Measurements from ENCODE around the gene CLIP2. TPM values are rescaled to one million over a fixed set of nuclear protein-coding genes. Genes with fewer than 3 reads are reported as not detected.
"Not testable (repeated sequence)": the region's sequence is repeated elsewhere in the genome, so short reads cannot be mapped to it uniquely, and the experiment has no call there.

CLIP2 gene
- total RNA-seq, result 10 to 100 TPM; 25.5 to 44.3 (median 37.1) TPM

DNA sequence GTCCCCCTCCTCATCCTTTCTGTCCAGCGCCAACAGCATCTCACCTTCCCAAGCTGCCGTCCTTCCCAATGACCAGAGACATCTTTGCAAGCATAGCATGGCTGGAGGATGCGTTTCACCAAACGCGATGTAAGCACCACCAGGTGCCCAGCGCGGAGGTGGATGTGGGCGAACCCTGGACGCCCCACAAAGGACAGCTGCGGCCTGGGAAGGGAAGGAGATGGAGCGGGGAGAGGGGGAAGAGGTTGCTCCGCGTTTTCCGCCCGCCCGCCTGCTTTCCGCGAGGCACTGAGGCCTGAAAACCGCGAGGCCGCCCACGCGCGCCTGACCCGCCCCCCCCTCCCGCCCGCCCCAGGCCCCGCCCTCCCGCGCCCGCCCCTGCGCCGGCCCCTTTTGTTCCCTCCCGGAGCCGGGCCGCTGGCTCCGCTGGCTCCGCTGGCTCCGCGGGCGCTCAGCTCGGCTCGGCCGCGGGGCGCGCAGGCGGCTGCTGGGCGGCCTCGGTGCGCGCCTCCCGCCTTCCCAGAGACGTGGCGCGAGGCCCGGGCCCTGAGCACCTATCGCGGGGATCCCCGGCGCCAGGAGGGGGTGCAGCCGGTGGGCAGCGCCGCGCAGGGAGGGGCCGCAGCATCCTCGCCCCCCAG is at the start of gene CLIP2:
TSS of gene CLIP2 (plus strand) at position 390 of the 641 bp plus-strand sequence. CDS start 28,140 bp downstream, outside the sequence.
- DNase-seq (ENCODE audit: extremely low spot score), result peak; percentile 96
- Histone ChIP-seq H3K27ac (replicated peaks in 1 of 4) (peak within 1 kb of the TSS; percentile 81 to 85 (median 84)), H3K36me3 (no peaks in the 10 kb centered on the region), H3K27me3 (no peaks in the 10 kb centered on the region), H3K4me3 (peak within 1 kb of the TSS; percentile 88 to 95 (median 93)), H3K4me1 (peaks cover 24 to 48% (median 41%) of the 10 kb centered on the region in 4 donors), H3K9me3 (no peaks in the 10 kb centered on the region)
- 2% methylated on average over 25 of the region's 67 CpGs for WGBS
- TF ChIP-seq, protein P1, sequence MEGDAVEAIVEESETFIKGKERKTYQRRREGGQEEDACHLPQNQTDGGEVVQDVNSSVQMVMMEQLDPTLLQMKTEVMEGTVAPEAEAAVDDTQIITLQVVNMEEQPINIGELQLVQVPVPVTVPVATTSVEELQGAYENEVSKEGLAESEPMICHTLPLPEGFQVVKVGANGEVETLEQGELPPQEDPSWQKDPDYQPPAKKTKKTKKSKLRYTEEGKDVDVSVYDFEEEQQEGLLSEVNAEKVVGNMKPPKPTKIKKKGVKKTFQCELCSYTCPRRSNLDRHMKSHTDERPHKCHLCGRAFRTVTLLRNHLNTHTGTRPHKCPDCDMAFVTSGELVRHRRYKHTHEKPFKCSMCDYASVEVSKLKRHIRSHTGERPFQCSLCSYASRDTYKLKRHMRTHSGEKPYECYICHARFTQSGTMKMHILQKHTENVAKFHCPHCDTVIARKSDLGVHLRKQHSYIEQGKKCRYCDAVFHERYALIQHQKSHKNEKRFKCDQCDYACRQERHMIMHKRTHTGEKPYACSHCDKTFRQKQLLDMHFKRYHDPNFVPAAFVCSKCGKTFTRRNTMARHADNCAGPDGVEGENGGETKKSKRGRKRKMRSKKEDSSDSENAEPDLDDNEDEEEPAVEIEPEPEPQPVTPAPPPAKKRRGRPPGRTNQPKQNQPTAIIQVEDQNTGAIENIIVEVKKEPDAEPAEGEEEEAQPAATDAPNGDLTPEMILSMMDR (IDR thresholded peaks at IDR 0.05), result peak in 2 of 3 experiments; percentile 7 to 13
- TF ChIP-seq EP300 (IDR thresholded peaks at IDR 0.05), result no peak
- intact Hi-C loops (cut with DNase I), result no loop called here

DNA sequence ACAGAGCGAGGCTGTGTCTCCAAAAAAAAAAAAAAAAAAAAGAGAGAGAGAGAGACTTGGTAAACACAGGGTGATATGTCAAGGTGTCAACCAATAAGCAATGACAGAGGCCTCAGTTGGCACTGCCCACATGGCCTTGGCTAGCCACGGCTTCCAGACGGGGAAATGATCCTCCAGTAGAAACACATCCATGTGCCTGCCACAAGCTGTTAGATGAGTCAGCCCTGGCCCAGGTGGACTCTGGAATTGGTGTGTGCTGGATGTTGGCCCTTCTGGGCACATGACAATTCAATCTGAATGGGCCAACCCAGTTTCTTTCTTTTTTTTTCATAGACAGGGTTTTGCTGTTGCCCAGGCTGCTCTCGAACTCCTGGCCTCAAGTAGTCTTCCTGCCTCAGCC is 48.7 kb upstream of the CLIP2 start:
- Histone ChIP-seq H3K9me3 (no peaks in the 10 kb centered on the region), H3K36me3 (peaks cover 52 to 100% (median 95%) of the 10 kb centered on the region in 4 donors), H3K4me1 (no peaks in the 10 kb centered on the region), H3K4me3 (no peak overlapping the region), H3K27me3 (no peaks in the 10 kb centered on the region), H3K27ac (replicated peaks in 1 of 4) (no peak overlapping the region)
- TF ChIP-seq POLR2A (IDR thresholded peaks at IDR 0.05; ENCODE audit: low read depth) (no peak), POLR2AphosphoS5 (IDR thresholded peaks at IDR 0.05) (no peak), EP300 (IDR thresholded peaks at IDR 0.05) (no peak)
- TF ChIP-seq, protein P1 (IDR thresholded peaks at IDR 0.05), result no peak
- no peak for DNase-seq (ENCODE audit: extremely low spot score)
- intact Hi-C loops (cut with DNase I), result no loop called here
- 91% methylated on average over 4 of the region's 4 CpGs for WGBS

DNA sequence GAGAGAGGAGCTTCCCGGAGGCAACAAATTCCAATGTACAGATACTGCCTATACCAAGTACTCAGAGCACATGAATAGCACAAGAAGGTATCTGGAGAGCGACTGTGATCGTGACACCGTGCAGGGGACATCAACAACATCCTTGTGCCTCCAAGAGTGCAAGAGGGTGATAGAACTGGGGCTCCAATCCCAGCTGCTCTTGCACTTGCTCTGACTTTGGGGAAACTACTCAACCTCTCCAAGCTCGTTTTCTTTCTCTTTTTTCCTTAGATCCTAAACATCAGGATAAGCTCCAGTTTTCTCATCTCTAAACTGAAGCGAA is 47.1 kb upstream of the CLIP2 start:
- TF ChIP-seq POLR2A (IDR thresholded peaks at IDR 0.05; ENCODE audit: low read depth) (no peak), EP300 (IDR thresholded peaks at IDR 0.05) (no peak), POLR2AphosphoS5 (IDR thresholded peaks at IDR 0.05) (no peak)
- TF ChIP-seq, protein P1 (IDR thresholded peaks at IDR 0.05), result no peak
- H3K9me3 ChIP-seq, result no peaks in the 10 kb centered on the region
- no peaks in the 10 kb centered on the region for H3K4me1 ChIP-seq
- intact Hi-C loops (cut with DNase I), result no loop called here
- no peak for DNase-seq (ENCODE audit: extremely low spot score)
- H3K27ac ChIP-seq (replicated peaks in 1 of 4), result no peak overlapping the region
- no peak overlapping the region for H3K4me3 ChIP-seq
- no peaks in the 10 kb centered on the region for H3K27me3 ChIP-seq
- 79% methylated on average over 6 of the region's 6 CpGs for WGBS
- peaks cover 40 to 100% (median 86%) of the 10 kb centered on the region in 4 donors for H3K36me3 ChIP-seq

DNA sequence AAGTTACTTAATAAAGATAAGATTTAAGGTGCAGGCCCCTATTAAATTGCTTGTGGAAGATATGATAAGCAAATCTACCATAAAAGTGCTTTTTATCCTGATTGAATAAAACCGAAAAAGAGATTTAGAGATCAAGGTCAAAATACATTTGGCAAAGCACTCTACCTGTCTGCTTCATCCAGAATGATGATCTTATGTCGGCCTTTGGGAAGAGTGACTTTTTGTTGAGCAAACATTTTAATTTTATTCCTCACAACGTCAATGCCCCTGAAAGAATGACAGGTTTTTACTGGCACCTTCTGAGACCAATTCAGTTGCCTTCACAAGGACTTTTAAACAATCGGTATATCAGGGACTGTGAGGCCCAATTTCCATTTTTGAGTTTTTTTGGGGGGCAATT is 42.7 kb upstream of the CLIP2 start:
- no peak for DNase-seq (ENCODE audit: extremely low spot score)
- H3K27me3 ChIP-seq, result no peaks in the 10 kb centered on the region
- no peak for TF ChIP-seq EP300 (IDR thresholded peaks at IDR 0.05)
- no peak for TF ChIP-seq POLR2AphosphoS5 (IDR thresholded peaks at IDR 0.05)
- no peak for TF ChIP-seq POLR2A (IDR thresholded peaks at IDR 0.05; ENCODE audit: low read depth)
- TF ChIP-seq, protein P1 (IDR thresholded peaks at IDR 0.05), result no peak
- intact Hi-C loops (cut with DNase I), result no loop called here
- H3K36me3 ChIP-seq, result peaks cover 22 to 100% (median 86%) of the 10 kb centered on the region in 4 donors
- H3K9me3 ChIP-seq, result no peaks in the 10 kb centered on the region
- H3K4me1 ChIP-seq, result no peaks in the 10 kb centered on the region
- H3K27ac ChIP-seq (replicated peaks in 1 of 4), result no peak overlapping the region
- WGBS, result 76% methylated on average over 4 of the region's 4 CpGs
- no peak overlapping the region for H3K4me3 ChIP-seq

DNA sequence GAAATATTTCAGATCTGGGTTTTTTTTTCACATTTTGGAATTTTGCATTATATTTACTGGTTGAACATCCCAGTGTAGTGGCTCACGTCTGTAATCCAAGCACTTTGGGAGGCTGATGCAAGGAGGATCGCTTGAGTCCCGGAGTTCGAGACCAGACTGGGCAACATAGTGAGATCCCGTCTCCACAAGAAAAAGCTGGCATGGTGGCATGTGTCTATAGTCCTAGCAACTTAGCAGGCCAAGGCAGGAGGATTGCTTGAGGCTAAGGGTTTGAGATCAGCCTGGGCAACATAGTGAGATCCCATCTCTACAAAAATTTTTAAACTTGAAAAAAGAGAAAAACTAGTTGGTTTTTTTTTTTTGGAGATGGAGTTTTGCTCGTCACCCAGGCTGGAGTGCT is 41.1 kb upstream of the CLIP2 start:
- no peak for DNase-seq (ENCODE audit: extremely low spot score)
- Histone ChIP-seq H3K4me1 (peaks cover under 1 to 9% (median 4%) of the 10 kb centered on the region in 4 donors), H3K27me3 (no peaks in the 10 kb centered on the region), H3K27ac (replicated peaks in 1 of 4) (no peak overlapping the region), H3K9me3 (no peaks in the 10 kb centered on the region), H3K36me3 (peaks cover 15 to 88% (median 72%) of the 10 kb centered on the region in 4 donors), H3K4me3 (no peak overlapping the region)
- 97% methylated on average over 6 of the region's 6 CpGs for WGBS
- TF ChIP-seq, protein P1 (IDR thresholded peaks at IDR 0.05), result no peak
- TF ChIP-seq EP300 (IDR thresholded peaks at IDR 0.05), result no peak
- no peak for TF ChIP-seq POLR2A (IDR thresholded peaks at IDR 0.05; ENCODE audit: low read depth)
- no peak for TF ChIP-seq POLR2AphosphoS5 (IDR thresholded peaks at IDR 0.05)
- intact Hi-C loops (cut with DNase I), result no loop called here

DNA sequence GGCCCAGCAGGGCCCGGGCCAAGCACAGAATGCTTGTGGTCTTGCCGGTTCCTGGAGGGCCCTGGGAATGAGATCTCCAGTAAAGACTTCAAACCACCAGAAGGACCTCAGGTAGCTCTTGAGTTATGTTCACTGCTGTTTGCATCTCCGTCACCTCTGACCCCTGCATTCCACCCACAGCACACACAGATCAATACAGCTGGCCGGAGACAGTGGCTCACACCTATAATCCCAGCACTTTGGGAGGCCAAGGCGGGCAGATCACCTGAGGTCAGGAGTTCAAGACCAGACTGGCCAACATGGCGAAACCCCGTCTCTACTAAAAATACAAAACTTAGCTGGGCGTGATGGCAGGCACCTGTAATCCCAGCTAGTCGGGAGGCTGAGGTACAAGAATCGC is 40.1 kb upstream of the CLIP2 start:
- H3K9me3 ChIP-seq; H3K27me3 ChIP-seq; intact Hi-C loops (cut with DNase I); DNase-seq (ENCODE audit: extremely low spot score); H3K27ac ChIP-seq (replicated peaks in 1 of 4); H3K4me3 ChIP-seq: not testable (repeated sequence)
- Histone ChIP-seq H3K4me1 (peaks cover 4 to 17% (median 12%) of the 10 kb centered on the region in 4 donors), H3K36me3 (peaks cover 9 to 79% (median 63%) of the 10 kb centered on the region in 4 donors)
- 92% methylated on average over 10 of the region's 10 CpGs for WGBS

Measured in esophagus muscularis mucosa (tissue), 4 donors.